T-cell (primary cell): ENCODE results near the gene ENKUR. TPM values are rescaled to one million over a fixed set of nuclear protein-coding genes. Genes with fewer than 3 reads are reported as not detected.
"Not testable (repeated sequence)": the region's sequence is repeated elsewhere in the genome, so short reads cannot be mapped to it uniquely, and the experiment has no call there.

Source experiments
- ATAC-seq, 4 experiments: fragments of 200-7000 bp in 3 of 4; fragments of 150-1000 bp in 1 of 4; cut with Tn5 transposase; replicated peaks in 1 of 4; 1 replicate in 3 of 4; 2 replicates in 1 of 4; pipeline ENCODE4 v1.10.0; 2021; ENCODE audit warnings: moderate library complexity in 3 of 4, mild to moderate bottlenecking in 2 of 4, moderate number of reproducible peaks in 1 of 4
- CTCF ChIA-PET, 2 donors: fragments of 300-600 bp; sonication (Branson Sonifier 250); formaldehyde crosslinking; loops; one replicate each; lab custom pipeline; 2022; ENCODE audit warnings: antibody characterized with exemption in 2 of 2; lab: Charles Lee
- POLR2A ChIA-PET, 2 donors: fragments of 300-600 bp; sonication (Branson Sonifier 250); formaldehyde crosslinking; loops; one replicate each; lab custom pipeline; 2022; ENCODE audit warnings: antibody characterized with exemption in 2 of 2; lab: Charles Lee
- DNase-seq, 35 experiments: peaks; one replicate each; pipeline versions ENCODE4 v3.0.0 to v3.0.0-alpha.2; 2013 to 2023
- H3K27ac ChIP-seq: one replicate; pipeline ENCODE4 v1.5.1; 2013; ENCODE audit warnings: low read length
- H3K27me3 ChIP-seq, 2 experiments: replicated peaks in 1 of 2; 1 replicate in 1 of 2; 2 replicates in 1 of 2; pipeline versions ENCODE4 v1.6.1 to v1.7.0; 2013; ENCODE audit warnings: low read length in 1 of 2, mixed read lengths in 1 of 2; ENCODE audit not compliant: control insufficient read depth in 2 of 2, insufficient read depth in 2 of 2; ENCODE audit errors: extremely low read depth in 1 of 2
- H3K36me3 ChIP-seq, 2 donors: 1 replicate in 1 of 2; 2 replicates in 1 of 2; pipeline versions ENCODE4 v1.6.1 to v1.7.0; 2013; ENCODE audit warnings: low read length in 1 of 2; ENCODE audit not compliant: control insufficient read depth in 2 of 2, insufficient read depth in 1 of 2; ENCODE audit errors: extremely low read depth in 1 of 2
- H3K4me1 ChIP-seq, 2 experiments: 1 replicate in 1 of 2; 2 replicates in 1 of 2; pipeline versions ENCODE4 v1.6.1 to v1.7.0; 2013; ENCODE audit warnings: low read length in 2 of 2, mixed read lengths in 1 of 2; ENCODE audit not compliant: insufficient read depth in 2 of 2, control insufficient read depth in 1 of 2; ENCODE audit errors: extremely low read depth in 1 of 2
- H3K4me3 ChIP-seq, 2 donors: 1 replicate in 1 of 2; 2 replicates in 1 of 2; pipeline versions ENCODE4 v1.5.1 to v1.7.0; 2013; ENCODE audit warnings: mild to moderate bottlenecking in 2 of 2, low read length in 1 of 2, moderate library complexity in 1 of 2; ENCODE audit not compliant: control insufficient read depth in 1 of 2; ENCODE audit errors: extremely low read depth in 1 of 2
- H3K9me3 ChIP-seq: 2 replicates; pipeline ENCODE4 v1.7.0; 2013
- H3K27ac Mint-ChIP-seq, 2 donors: one replicate each; pipeline ENCODE4 v1.8.0; 2020 to 2021; ENCODE audit warnings: mild to moderate bottlenecking in 2 of 2, mixed read lengths in 2 of 2
- H3K27me3 Mint-ChIP-seq, 2 donors: one replicate each; pipeline ENCODE4 v1.8.0; 2021 to 2022; ENCODE audit warnings: mixed read lengths in 2 of 2
- H3K36me3 Mint-ChIP-seq: one replicate; pipeline ENCODE4 v1.8.0; 2021; ENCODE audit warnings: mixed read lengths
- H3K4me1 Mint-ChIP-seq, 3 donors: one replicate each; pipeline ENCODE4 v1.8.0; 2020 to 2022; ENCODE audit warnings: mixed read lengths in 3 of 3, mild to moderate bottlenecking in 1 of 3
- H3K4me3 Mint-ChIP-seq, 3 donors: one replicate each; pipeline ENCODE4 v1.8.0; 2020 to 2022; ENCODE audit warnings: mild to moderate bottlenecking in 3 of 3, mixed read lengths in 3 of 3, moderate library complexity in 3 of 3
- H3K9me3 Mint-ChIP-seq, 3 donors: one replicate each; pipeline ENCODE4 v1.8.0; 2020 to 2022; ENCODE audit warnings: mixed read lengths in 3 of 3
- WGBS: methylation state at CpG from one replicate; pipeline ENCODE4 v1.1.5; 2013; ENCODE audit warnings: missing lambda C conversion rate; ENCODE audit not compliant: insufficient coverage; 5-methylcytosine and 5-hydroxymethylcytosine counted together
- total RNA-seq, 35 experiments: library from RNA in 6 of 35; stranded (reverse) in 6 of 35; fragments of 120-200 nt in 1 of 35; gene quantifications; one replicate each; pipeline versions ENCODE4 v1.2.1 to v1.2.4 and lab custom pipeline; 2013 to 2026

ENKUR gene
- total RNA-seq, 5 donors from 2014 or later (not counting 1 experiment from before 2014, with no cell fraction given): 0.48 TPM; not detected in 4

DNA sequence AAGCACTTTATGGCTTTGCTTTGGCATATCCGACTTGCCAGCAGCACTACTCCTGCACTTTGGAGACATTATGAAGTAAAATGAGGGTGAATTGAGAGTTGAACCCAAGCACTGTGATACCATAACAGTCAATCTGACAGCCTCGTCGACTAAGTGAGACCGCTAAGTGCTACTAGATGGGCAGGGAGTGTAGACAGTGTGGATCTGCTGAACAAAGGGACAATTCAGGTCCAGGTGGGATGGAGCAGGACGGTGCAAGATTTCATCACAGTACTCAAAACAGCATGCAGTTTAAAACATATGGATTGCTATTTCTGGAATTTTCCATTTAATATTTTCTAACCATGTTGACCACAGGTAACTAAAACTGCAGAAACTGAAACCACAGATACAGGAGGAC is 42.8 kb downstream of the ENKUR start:
- no peak overlapping the region for H3K4me3 ChIP-seq
- ChIA-PET CTCF (no interaction called here), POLR2A (interaction anchor here in 1 of 2 donors (0.5 kb wide), 1 partner anchor 93 kb away, joined by 7 read pairs; no protein-coding TSS in a partner anchor)
- Mint-ChIP-seq H3K9me3 (no peaks in the 10 kb centered on the region), H3K27ac (no peak overlapping the region), H3K27me3 (no peaks in the 10 kb centered on the region), H3K36me3 (no peaks in the 10 kb centered on the region), H3K4me1 (peaks cover 0 to 6% (median 2%) of the 10 kb centered on the region in 3 donors), H3K4me3 (no peak overlapping the region)
- ATAC-seq (no peak), DNase-seq (no peak)
- no peaks in the 10 kb centered on the region for H3K36me3 ChIP-seq
- H3K4me1 ChIP-seq: no peaks in the 10 kb centered on the region
- no peaks in the 10 kb centered on the region for H3K9me3 ChIP-seq
- H3K27me3 ChIP-seq: no peaks in the 10 kb centered on the region
- no CpG with 5 or more reads among the region's 5 CpGs for WGBS
- no peak overlapping the region for H3K27ac ChIP-seq

GRCh38 chr10:24971374-24971773 is 44.6 kb downstream of the ENKUR start:
- DNase-seq (no peak), ATAC-seq (no peak)
- H3K36me3 Mint-ChIP-seq: no peaks in the 10 kb centered on the region
- H3K4me1 Mint-ChIP-seq: peaks cover 0 to 6% (median 2%) of the 10 kb centered on the region in 3 donors
- Histone ChIP-seq H3K36me3 (no peaks in the 10 kb centered on the region), H3K4me3 (no peak overlapping the region), H3K9me3 (no peaks in the 10 kb centered on the region), H3K4me1 (no peaks in the 10 kb centered on the region), H3K27ac (no peak overlapping the region), H3K27me3 (no peaks in the 10 kb centered on the region)
- POLR2A ChIA-PET: interaction anchor here in 1 of 2 donors (0.7 kb wide), 1 partner anchor 153 kb away, joined by 3 read pairs; no protein-coding TSS in a partner anchor
- no peaks in the 10 kb centered on the region for H3K27me3 Mint-ChIP-seq
- CTCF ChIA-PET: interaction anchor here (0.6 to 0.7 kb wide), 2 partner anchors 131 to 396 kb away, joined by 5 read pairs; no protein-coding TSS in a partner anchor
- H3K27ac Mint-ChIP-seq: no peak overlapping the region
- no peaks in the 10 kb centered on the region for H3K9me3 Mint-ChIP-seq
- no peak overlapping the region for H3K4me3 Mint-ChIP-seq

DNA sequence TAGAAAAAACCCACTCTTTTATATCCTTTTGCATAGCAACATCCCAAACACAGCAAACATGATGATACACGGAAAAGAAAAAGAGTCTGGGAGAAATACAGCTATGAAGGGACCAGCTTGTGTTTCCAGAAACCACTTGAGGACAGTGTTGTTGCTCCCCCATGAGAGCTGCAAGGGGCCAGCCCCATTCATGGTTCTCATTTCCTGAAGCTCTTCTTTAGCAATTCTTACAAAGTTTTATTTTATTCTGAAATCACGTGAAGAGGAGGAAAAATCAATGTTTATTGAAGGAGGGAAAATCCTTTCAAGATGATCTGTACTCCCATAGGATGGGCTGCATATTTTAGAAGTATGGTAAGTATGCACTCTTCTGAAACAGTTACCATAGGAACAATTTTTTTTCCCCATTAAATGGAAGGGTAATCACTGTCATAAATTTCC is 46.1 kb downstream of the ENKUR start:
- Mint-ChIP-seq H3K4me3 (no peak overlapping the region), H3K9me3 (no peaks in the 10 kb centered on the region), H3K36me3 (no peaks in the 10 kb centered on the region), H3K27ac (no peak overlapping the region), H3K27me3 (no peaks in the 10 kb centered on the region), H3K4me1 (peaks cover 0 to 6% (median 2%) of the 10 kb centered on the region in 3 donors)
- H3K9me3 ChIP-seq: no peaks in the 10 kb centered on the region
- ATAC-seq (no peak), DNase-seq (no peak)
- CTCF ChIA-PET: no interaction called here
- no peak overlapping the region for H3K27ac ChIP-seq
- no peak overlapping the region for H3K4me3 ChIP-seq
- no CpG with 5 or more reads among the region's 2 CpGs for WGBS
- no peaks in the 10 kb centered on the region for H3K36me3 ChIP-seq
- no peaks in the 10 kb centered on the region for H3K4me1 ChIP-seq
- H3K27me3 ChIP-seq: no peaks in the 10 kb centered on the region
- POLR2A ChIA-PET: no interaction called here

DNA sequence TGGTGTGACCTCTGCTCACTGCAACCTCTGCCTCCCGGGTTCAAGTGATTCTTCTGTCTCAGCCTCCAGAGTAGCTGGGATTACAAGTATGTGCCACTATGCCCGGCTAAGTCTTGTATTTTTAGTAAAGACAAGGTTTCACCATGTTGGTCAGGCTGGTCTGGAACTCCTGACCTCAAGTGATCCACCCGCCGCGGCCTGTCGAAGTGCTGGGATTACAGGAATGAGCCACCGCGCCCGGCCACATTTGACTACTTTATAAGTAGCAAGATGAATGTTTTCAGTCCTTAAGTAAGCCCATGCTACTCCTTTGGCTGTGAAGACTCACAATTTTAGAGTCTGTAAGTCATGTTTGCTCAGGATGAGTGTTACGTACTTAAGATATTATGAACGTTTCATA is 47.0 kb downstream of the ENKUR start:
- H3K4me3 Mint-ChIP-seq, H3K9me3 Mint-ChIP-seq, H3K36me3 Mint-ChIP-seq, POLR2A ChIA-PET, H3K9me3 ChIP-seq, DNase-seq, H3K4me3 ChIP-seq, H3K36me3 ChIP-seq, H3K27ac Mint-ChIP-seq, ATAC-seq, H3K27ac ChIP-seq, H3K4me1 Mint-ChIP-seq, H3K4me1 ChIP-seq, H3K27me3 ChIP-seq, H3K27me3 Mint-ChIP-seq: not testable (repeated sequence)
- CTCF ChIA-PET: interaction anchor here in 1 of 2 donors (0.6 kb wide), 1 partner anchor 16 kb away, joined by 5 read pairs; the partner anchor contains the start of gene PRTFDC1
- WGBS: 93% methylated on average over 9 of the region's 11 CpGs

DNA sequence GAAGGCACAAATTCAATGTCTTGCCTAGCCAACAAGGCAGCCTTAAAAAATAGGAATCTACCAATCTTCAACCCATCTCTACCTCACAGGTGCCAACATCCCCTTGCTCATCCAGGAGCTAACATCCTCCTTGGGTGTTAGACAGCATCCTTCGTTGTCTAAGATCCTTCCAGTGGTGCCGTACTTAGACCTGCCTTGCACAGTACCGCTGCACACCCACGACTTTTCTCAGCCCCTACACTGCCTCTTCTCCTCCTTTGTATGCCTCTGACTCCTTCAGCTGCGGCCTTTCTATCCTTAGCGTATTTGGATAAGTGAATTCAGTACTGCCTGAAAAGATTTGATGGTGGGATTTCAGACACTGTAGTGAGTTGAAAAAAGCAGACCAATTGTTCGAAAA is 47.6 kb downstream of the ENKUR start:
- no peak overlapping the region for H3K4me3 Mint-ChIP-seq
- WGBS: 92% methylated on average over 2 of the region's 7 CpGs
- ATAC-seq: no peak

GRCh38 chr10:24966962-24967481 is 48.9 kb downstream of the ENKUR start:
- ChIA-PET CTCF (interaction anchor here in 1 of 2 donors (0.7 kb wide), 1 partner anchor 261 kb away, joined by 3 read pairs; no protein-coding TSS in a partner anchor), POLR2A (no interaction called here)
- no peaks in the 10 kb centered on the region for H3K4me1 ChIP-seq
- no peaks in the 10 kb centered on the region for H3K27me3 ChIP-seq
- H3K27ac Mint-ChIP-seq: no peak overlapping the region
- H3K4me1 Mint-ChIP-seq: peaks cover 0 to 6% (median 2%) of the 10 kb centered on the region in 3 donors
- no peak overlapping the region for H3K4me3 ChIP-seq
- no peak for ATAC-seq
- WGBS: no CpG with 5 or more reads among the region's 5 CpGs
- no peak overlapping the region for H3K27ac ChIP-seq
- no peaks in the 10 kb centered on the region for H3K27me3 Mint-ChIP-seq
- H3K36me3 Mint-ChIP-seq: no peaks in the 10 kb centered on the region
- no peak for DNase-seq
- H3K36me3 ChIP-seq: no peaks in the 10 kb centered on the region
- H3K4me3 Mint-ChIP-seq: no peak overlapping the region
- no peaks in the 10 kb centered on the region for H3K9me3 Mint-ChIP-seq
- H3K9me3 ChIP-seq: no peaks in the 10 kb centered on the region

More for the DNA sequence above, 47.6 kb downstream of the ENKUR start:
- Histone ChIP-seq H3K36me3 (no peaks in the 10 kb centered on the region), H3K27ac (no peak overlapping the region), H3K9me3 (no peaks in the 10 kb centered on the region), H3K27me3 (no peaks in the 10 kb centered on the region), H3K4me1 (no peaks in the 10 kb centered on the region), H3K4me3 (no peak overlapping the region)
- no peak for DNase-seq
- Mint-ChIP-seq H3K9me3 (no peaks in the 10 kb centered on the region), H3K36me3 (no peaks in the 10 kb centered on the region), H3K27ac (no peak overlapping the region), H3K4me1 (peaks cover 0 to 6% (median 2%) of the 10 kb centered on the region in 3 donors), H3K27me3 (no peaks in the 10 kb centered on the region)
- ChIA-PET POLR2A (no interaction called here), CTCF (no interaction called here)
